GM19395 (cell line): Measurements from ENCODE around the gene EPC2.
A peak's percentile ranks its signal among the peaks of the same experiment; 100 is the strongest.
"Not testable (repeated sequence)": the region's sequence is repeated elsewhere in the genome, so short reads cannot be mapped to it uniquely, and the experiment has no call there.

Source experiments
- ATAC-seq: cut with Tn5 transposase; IDR thresholded peaks from one replicate; pipeline ENCODE4 v1.9.1; 2021; ENCODE audit warnings: mild to moderate bottlenecking, moderate library complexity; ENCODE audit not compliant: unreplicated experiment

The EPC2 gene

DNA sequence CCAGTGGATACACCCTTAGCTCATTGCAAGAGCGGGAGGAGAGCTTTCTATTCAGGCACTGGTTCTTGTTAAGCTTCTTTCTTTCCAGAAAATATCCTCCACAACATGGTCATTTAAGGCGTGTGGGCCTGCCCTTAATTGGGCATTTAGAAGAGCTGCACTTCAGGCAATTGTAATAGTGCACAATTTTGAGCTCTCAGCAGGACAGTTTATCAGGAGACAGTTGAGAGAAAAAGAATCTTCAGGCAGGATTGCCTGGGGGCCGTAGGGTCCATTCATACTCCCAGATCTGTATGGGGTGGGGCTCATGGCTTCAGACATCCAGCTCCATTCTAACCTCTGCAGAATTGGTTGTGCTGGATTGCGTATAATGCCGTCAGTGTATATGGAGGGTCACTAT is 6.0 kb upstream of the EPC2 start:
- no peak for ATAC-seq

DNA sequence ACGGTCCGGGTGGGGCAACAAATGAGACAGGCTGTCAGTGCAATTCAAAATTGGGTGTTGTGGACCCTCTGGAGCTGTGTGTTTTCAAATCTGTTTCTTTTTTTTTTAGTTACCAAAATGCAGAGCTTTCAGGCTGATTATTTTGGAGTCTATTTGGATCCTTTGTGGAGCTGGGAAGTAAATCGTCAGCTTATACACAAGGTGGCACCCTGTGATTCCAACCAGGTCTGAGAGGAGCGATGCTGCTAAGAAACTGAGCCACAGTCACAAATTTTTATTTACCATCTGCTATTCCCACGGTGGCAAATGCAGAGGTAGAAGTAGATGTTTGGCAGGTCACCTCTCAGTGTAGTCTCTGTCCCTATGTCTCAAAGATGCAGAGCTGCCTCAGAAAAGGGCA is 3.8 kb upstream of the EPC2 start:
- no peak for ATAC-seq

DNA sequence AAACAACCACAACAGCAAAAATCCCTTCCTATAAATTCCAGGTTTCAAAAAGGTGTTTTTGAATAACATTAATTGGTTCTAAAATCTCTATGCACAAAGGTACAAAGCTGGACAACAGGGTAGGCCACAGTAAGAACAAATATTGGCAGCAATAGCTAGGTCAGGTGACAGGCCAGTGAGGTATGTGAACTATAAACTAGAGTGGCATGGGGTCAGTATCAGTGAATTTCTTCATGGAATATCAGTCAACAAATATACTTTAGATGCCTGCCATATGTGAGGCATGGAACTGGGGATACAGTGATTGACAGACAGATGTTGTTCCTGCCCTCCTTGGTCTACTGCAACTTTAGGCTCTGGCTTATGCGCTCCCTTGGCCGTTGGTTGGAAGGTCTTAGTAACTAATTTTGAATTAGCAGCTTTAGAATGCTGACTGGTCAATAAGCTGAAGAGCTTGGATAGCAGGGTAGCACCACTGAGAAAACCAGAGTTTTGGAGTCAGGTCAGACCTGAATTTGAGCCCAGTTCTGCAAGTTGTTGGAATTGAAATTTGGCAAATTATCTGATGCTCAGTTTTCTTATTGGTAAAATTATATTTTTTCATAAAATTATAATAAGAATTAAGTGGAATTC is 2.3 kb upstream of the EPC2 start:
- no peak for ATAC-seq

DNA sequence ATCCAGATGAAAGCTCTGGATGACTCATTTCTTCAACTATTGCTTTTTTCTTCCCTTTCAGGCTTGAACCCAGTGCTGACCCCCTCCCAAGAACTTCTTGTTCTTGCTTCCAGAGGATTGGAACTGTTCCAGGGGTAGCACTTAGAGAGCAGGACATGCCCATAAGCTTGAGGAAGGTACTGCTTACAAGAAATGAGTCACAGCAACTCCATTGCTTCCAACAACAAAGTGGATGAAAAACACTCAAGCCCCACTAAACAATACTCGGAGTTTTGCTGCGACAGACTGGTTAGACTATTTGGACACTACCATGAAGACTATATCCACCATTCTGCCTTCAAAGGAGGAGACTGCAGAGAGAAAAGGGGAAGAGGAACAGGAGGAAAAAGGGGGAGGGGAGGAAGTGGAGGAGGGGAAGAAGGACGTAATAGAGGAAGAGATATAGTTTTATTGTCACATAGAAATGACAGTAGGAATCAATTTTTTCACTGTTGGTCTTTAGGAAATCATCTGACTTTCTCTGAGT is 1.6 kb upstream of the EPC2 start:
- no peak for ATAC-seq

DNA sequence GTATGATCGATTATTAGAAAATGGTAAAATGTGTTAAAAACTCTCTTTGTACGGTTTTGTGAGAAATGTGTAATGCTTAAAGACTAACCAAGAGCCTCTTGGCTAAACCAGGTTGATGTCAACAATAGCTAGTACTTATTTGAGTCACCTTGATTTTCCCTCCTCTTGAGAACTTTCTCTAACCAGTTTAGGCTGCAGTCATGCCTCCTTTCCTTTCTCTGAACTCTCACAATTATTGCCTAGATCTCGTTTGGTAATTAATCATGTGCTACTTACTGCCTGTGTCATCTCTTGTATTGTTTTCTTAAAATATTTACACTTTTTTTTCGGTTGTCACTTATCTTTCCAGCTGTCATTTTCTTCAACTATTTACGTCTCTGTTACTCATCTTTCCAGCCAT is 1.1 kb upstream of the EPC2 start:
- ATAC-seq = peak; percentile 28

DNA sequence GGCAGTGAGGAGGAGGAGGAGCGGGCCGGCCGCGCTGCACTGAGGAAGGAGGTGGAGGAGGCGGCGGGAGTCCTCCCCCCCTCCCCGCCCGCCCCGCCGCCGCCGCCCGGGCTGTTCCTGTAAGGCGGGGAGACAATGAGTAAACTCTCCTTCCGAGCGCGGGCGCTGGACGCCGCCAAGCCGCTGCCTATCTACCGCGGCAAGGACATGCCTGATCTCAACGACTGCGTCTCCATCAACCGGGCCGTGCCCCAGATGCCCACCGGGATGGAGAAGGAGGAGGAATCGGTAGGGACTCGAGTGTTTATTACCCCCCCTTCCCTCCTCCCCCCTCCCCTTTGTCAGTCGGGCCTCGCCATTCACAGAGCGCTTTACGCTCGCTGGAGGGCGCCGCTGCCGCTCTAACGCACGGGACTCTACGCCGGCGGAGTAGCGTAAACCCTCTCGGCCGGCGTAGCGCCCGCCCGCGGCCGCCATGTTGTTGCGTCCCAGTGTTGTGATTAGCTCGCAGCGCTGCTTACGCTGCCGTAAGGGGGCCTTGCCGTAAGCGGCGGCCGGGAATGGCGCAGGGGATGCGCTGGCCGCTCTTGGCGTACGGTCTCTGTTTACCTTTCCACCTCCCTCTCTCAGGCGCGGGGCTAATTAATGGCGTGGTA is 460 bp downstream of the EPC2 start:
- peak; percentile 47 for ATAC-seq

- ATAC-seq = peak; percentile 48
Measured at GRCh38 chr2:148645539-148646230, 1.1 kb downstream of the EPC2 start.

- no peak for ATAC-seq
Measured at GRCh38 chr2:148646231-148646559, 1.6 kb downstream of the EPC2 start.

- not testable (repeated sequence) for ATAC-seq
Measured at GRCh38 chr2:148647711-148648110, 3.2 kb downstream of the EPC2 start.

DNA sequence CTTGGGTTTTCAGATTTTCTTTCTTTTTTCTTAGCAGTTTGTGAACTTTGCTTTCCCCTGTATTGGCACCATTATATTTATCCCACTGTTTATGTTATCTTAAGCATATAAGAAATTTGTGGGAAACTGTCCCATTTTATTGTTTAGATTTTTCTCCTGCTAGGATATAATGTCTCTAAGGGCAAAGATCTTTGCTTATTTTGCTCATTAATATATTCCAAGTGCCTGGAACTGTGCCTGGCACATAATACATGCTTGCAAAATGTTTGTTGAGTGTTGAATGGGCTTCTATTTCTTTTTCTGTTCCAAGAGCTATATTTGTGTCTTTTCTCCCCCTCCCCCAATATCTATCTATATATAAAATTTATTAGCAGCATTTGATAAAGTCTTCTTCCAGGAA is 5.4 kb downstream of the EPC2 start:
- ATAC-seq = no peak

DNA sequence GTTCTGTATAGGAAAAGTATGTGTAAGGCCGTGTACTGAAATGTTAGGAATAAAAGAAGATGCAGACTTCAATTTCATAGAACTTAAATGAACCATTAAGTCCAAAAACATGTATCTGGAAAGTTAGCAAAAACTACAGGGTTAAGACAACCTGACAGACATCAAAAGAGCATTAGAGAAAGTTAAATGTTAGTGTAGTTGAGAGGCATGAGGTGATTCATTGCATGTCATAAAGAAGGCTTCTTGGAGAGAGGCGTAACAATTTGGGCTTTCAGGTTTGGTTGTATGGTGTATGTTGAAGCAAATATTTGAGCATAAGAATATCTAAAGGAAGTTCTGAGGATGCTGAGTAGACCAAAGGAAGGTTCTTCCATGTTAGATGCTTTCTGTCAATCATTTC is 6.3 kb downstream of the EPC2 start:
- no peak for ATAC-seq

DNA sequence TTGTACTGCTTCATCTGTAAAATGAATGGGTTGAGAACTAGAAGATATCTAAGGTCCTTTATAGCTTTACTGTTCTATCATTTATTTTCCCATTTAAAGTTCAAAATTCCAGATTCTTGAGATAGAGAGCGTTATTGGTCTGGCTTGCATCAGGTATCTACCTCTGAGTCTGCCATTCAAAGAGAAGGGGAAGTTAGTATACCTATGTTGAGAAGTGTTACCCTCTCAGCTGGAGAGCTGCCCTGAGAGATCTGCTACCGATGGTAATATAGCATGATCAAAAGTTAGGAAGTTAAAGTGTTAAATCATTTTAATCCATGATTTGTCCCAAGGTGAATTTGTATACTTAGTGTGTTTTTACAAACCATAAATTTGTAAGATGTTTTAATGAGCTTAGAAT is 7.4 kb downstream of the EPC2 start:
- no peak for ATAC-seq

GRCh38 chr2:148653437-148653836 is 8.9 kb downstream of the EPC2 start:
- ATAC-seq = peak; percentile 94

DNA sequence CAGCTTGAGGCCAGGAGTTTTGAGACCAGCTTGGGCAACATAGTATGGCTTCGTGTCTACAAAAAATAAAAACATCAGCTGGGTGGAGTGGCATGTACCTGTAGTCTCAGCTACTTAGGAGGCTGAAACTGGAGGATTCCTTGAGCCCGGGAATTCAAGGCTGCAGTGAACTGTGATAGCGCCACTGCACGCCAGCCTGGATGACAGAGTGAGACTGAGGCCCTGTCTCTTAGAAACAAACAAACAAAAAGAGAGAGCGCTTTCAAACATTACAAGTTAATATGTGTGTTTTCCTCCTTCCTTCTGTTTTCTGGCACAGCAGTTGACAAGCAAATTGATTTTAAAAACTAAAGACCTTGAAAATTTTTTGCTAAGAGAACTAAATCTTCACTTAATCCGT is 9.9 kb downstream of the EPC2 start:
- ATAC-seq = no peak

DNA sequence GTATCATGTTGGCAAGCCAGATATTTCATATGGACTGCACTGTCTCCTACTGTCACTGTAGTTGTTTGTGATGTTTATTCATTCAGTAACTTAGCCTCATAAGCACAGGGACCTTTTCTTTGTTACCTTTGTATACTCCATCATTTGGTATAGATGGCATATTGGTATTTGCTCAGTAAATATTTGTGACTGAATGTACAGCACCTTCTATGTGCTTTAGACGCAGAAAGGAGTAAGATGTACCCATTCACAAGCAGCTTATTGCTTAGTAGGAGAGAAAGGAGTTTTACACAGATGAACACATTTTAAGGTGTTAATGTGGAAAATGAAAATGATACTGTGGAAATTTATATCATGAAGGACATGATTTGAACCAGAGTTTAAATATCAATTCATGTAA is 12.0 kb downstream of the EPC2 start:
- no peak for ATAC-seq

DNA sequence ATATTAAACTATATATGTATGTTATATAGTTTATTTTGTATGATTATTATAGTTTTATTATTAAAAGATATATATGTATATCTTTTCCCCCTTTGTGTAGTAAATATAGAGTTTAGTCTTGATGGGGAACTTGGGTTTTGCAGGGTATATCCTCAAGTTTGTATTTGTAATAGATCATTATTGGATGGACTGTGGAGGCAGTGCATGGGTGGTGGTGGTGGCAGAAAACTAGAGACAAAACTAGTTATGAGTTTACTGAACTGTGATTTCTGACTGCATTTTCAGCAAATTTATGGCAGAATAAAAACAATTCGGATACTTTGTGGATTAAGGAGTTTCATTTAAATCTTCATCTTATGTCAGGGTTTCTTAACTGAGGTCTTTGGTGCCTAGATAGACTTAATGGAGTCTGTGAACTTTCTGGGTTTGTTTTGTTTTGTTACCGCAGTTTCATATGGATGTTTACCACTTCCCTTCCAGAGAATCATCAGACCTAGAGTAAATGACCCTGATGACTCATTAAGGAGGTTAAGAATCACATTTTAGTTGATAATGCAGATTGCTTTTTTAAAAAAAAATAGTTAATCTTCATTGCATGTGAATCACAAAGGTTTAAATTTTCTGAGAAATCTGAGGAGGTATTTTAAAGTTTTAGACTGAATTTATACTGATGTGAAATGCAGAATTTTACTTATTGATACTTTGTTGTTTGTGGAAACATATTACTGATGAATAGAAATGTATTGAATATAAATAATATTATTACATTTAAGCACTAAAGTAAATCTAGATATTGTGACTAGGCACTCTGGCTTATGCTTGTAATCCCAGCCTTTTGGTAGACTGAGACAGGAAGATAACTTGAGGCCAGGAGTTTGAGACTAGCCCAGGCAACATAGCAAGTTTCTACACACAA is 14.5 kb downstream of the EPC2 start:
- peak; percentile 98 for ATAC-seq

DNA sequence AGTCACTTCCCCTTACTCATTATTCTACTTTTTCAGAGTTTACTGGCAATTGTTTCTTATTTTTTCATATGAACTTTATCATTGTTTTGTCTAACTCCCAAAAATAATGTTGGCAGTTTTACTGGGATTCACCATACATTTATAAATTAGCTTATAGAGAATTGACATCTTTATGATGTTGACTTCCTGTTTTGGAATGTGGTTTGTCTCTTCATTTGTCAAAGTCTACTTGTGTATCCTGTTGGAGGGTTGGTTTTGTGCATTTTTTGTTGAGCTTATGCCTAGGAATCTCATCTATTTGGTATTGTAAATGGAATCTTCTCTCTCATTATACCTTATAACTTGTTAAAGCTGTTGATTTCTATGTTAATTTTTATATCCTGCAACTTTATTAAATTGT is 16.4 kb downstream of the EPC2 start:
- ATAC-seq = no peak

GRCh38 chr2:148662332-148662731 is 17.8 kb downstream of the EPC2 start:
- ATAC-seq = not testable (repeated sequence)

GRCh38 chr2:148664229-148664628 is 19.7 kb downstream of the EPC2 start:
- no peak for ATAC-seq

- no peak for ATAC-seq
Measured at GRCh38 chr2:148666555-148666954, 22.0 kb downstream of the EPC2 start.
